ENCODE data around the gene CSTPP1.

CSTPP1 gene

GRCh38 chr11:47165253-47165840 lies 228.8 kb downstream of the CSTPP1 start:
- no peak for DNase-seq

- DNase-seq: no peak
Measured at GRCh38 chr11:47166368-47166767, 229.8 kb downstream of the CSTPP1 start.

GRCh38 chr11:47171061-47171838 lies 234.7 kb downstream of the CSTPP1 start:
- no peak for DNase-seq

GRCh38 chr11:47171856-47172255 lies 235.3 kb downstream of the CSTPP1 start:
- no peak for DNase-seq

GRCh38 chr11:47172740-47173336 lies 236.3 kb downstream of the CSTPP1 start:
- no peak for DNase-seq

- DNase-seq: no peak
Measured at GRCh38 chr11:47175746-47176327, 239.3 kb downstream of the CSTPP1 start.

- peak; percentile 82 for DNase-seq
Measured at GRCh38 chr11:47176328-47177228, 240.0 kb downstream of the CSTPP1 start, which contains the start of gene ARFGAP2. ARFGAP2 (minus strand) TSS chr11:47176879; CDS start chr11:47176853, 26 bp downstream.

- DNase-seq: no peak
Measured at GRCh38 chr11:47177229-47177845, 240.8 kb downstream of the CSTPP1 start.

GRCh38 chr11:47177846-47178245 lies 241.3 kb downstream of the CSTPP1 start:
- no peak for DNase-seq

- no peak for DNase-seq
Measured at GRCh38 chr11:47178316-47178715, 241.8 kb downstream of the CSTPP1 start.

GRCh38 chr11:47178737-47179654 lies 242.4 kb downstream of the CSTPP1 start:
- no peak for DNase-seq

GRCh38 chr11:47179655-47179991 lies 243.1 kb downstream of the CSTPP1 start:
- DNase-seq: no peak

- no peak for DNase-seq
Measured at GRCh38 chr11:47180006-47180787, 243.6 kb downstream of the CSTPP1 start.

GRCh38 chr11:47181271-47181670 lies 244.7 kb downstream of the CSTPP1 start:
- DNase-seq: no peak

- DNase-seq: no peak
Measured at GRCh38 chr11:47182380-47182779, 245.8 kb downstream of the CSTPP1 start.

GRCh38 chr11:47183031-47183856 lies 246.7 kb downstream of the CSTPP1 start:
- DNase-seq: no peak

GRCh38 chr11:47183969-47184368 lies 247.4 kb downstream of the CSTPP1 start:
- no peak for DNase-seq

- no peak for DNase-seq
Measured at GRCh38 chr11:47184711-47185304, 248.2 kb downstream of the CSTPP1 start.
